OCI-LY1 (cell line): ENCODE data around the gene PCSK4.

Source experiments
- CTCF ChIP-seq: fragments of 200-600 bp; sonication (generic), shearing (Covaris generic); IDR thresholded peaks from 2 replicates; pipeline ENCODE4 v1.5.1; 2017; ENCODE audit warnings: mild to moderate bottlenecking, antibody characterized with exemption, low read length, moderate library complexity, mixed read lengths
- EZH2 ChIP-seq: fragments of 200-600 bp; sonication (generic), shearing (Covaris generic); IDR thresholded peaks from 2 replicates; pipeline ENCODE4 v1.8.0; 2017; ENCODE audit warnings: borderline replicate concordance, mixed run types, mild to moderate bottlenecking, antibody characterized with exemption, low read length, moderate library complexity, mixed read lengths

GRCh38 chr19:1452802-1453524 is 37.2 kb downstream of the PCSK4 start:
- TF ChIP-seq CTCF (no peak), EZH2 (no peak)
